GM23248 (cell line): ENCODE results near the gene MEG3.

Experiments used
- EZH2 ChIP-seq: fragments of 200-600 bp; sonication (generic); IDR thresholded peaks from 2 replicates; pipeline ENCODE4 v1.6.1; 2018; ENCODE audit warnings: antibody characterized with exemption, mild to moderate bottlenecking; ENCODE audit not compliant: insufficient read depth, poor library complexity, severe bottlenecking
- EZH2phosphoT487 ChIP-seq: fragments of 200-600 bp; sonication (generic); IDR thresholded peaks from 2 replicates; pipeline ENCODE4 v1.6.1; 2018; ENCODE audit warnings: antibody characterized with exemption, moderate library complexity, mild to moderate bottlenecking, low read depth; ENCODE audit not compliant: insufficient read depth

GRCh38 chr14:100825713-100826331, at the start of gene MEG3:
- TF ChIP-seq EZH2, result no peak
- TF ChIP-seq EZH2phosphoT487, result no peak
